ENCODE data around the gene FAM53A.

The FAM53A gene

GRCh38 chr4:1600811-1601532 is 83.1 kb downstream of the FAM53A start:
- no peak for DNase-seq

GRCh38 chr4:1600211-1600780 is 83.8 kb downstream of the FAM53A start:
- DNase-seq = no peak

GRCh38 chr4:1599491-1600210 is 84.5 kb downstream of the FAM53A start:
- no peak for DNase-seq

GRCh38 chr4:1599026-1599481 is 85.1 kb downstream of the FAM53A start:
- no peak for DNase-seq

- DNase-seq = no peak
Observed at GRCh38 chr4:1598206-1599025, 85.7 kb downstream of the FAM53A start.

GRCh38 chr4:1597021-1597931 is 86.8 kb downstream of the FAM53A start:
- DNase-seq = no peak

GRCh38 chr4:1596393-1596792 is 87.7 kb downstream of the FAM53A start:
- DNase-seq = no peak

GRCh38 chr4:1595789-1596325 is 88.3 kb downstream of the FAM53A start:
- DNase-seq = no peak

GRCh38 chr4:1594871-1595788 is 89.0 kb downstream of the FAM53A start:
- no peak for DNase-seq

GRCh38 chr4:1593881-1594345 is 90.2 kb downstream of the FAM53A start:
- no peak for DNase-seq

- no peak for DNase-seq
Observed at GRCh38 chr4:1593458-1593857, 90.7 kb downstream of the FAM53A start.

GRCh38 chr4:1592709-1593417 is 91.2 kb downstream of the FAM53A start:
- DNase-seq = no peak

GRCh38 chr4:1592068-1592708 is 91.9 kb downstream of the FAM53A start:
- DNase-seq = no peak

- DNase-seq = no peak
Observed at GRCh38 chr4:1591107-1591506, 93.0 kb downstream of the FAM53A start.

- DNase-seq = no peak
Observed at GRCh38 chr4:1590244-1590643, 93.9 kb downstream of the FAM53A start.

All from fibroblast of skin of right quadriceps (primary cell).